ENCODE measurements around the gene FAM200C. TPM values are rescaled to one million over a fixed set of nuclear protein-coding genes. Genes with fewer than 3 reads are reported as not detected.

FAM200C gene
- total RNA-seq, 2 experiments from 2014 or later: 0.61 to 0.71 TPM

- peak overlapping the region; percentile 64 for H3K4me3 Mint-ChIP-seq
- DNase-seq: no peak
- no peaks in the 10 kb centered on the region for H3K36me3 Mint-ChIP-seq
- POLR2A ChIA-PET: no interaction called here
- peaks cover 78% of the 10 kb centered on the region for H3K27me3 Mint-ChIP-seq
- ATAC-seq (ENCODE audit: low read depth): no peak
- no peaks in the 10 kb centered on the region for H3K4me1 Mint-ChIP-seq
- no peak overlapping the region for H3K27ac Mint-ChIP-seq
- no peaks in the 10 kb centered on the region for H3K9me3 Mint-ChIP-seq
Measured at GRCh38 chr5:160370713-160371034, 29.2 kb downstream of the FAM200C start.

GRCh38 chr5:160369990-160370712 lies 29.7 kb downstream of the FAM200C start, which contains the start of gene C1QTNF2:
TSS of gene C1QTNF2 (minus strand) at chr5:160370626. CDS start at chr5:160355011, 15,615 bp downstream.
- ATAC-seq (ENCODE audit: low read depth) (peak; percentile 50), DNase-seq (peak; percentile 39)
- POLR2A ChIA-PET: interaction anchor here (0.8 kb wide), 1 partner anchor 10 kb away, joined by 3 read pairs; no protein-coding TSS in a partner anchor
- H3K36me3 Mint-ChIP-seq: no peaks in the 10 kb centered on the region
- H3K4me1 Mint-ChIP-seq: no peaks in the 10 kb centered on the region
- H3K27ac Mint-ChIP-seq: no peak within 1 kb of the TSS
- H3K9me3 Mint-ChIP-seq: no peaks in the 10 kb centered on the region
- peak within 1 kb of the TSS; percentile 64 for H3K4me3 Mint-ChIP-seq
- H3K27me3 Mint-ChIP-seq: peaks cover 78% of the 10 kb centered on the region

- no peak for DNase-seq
- peaks cover 63% of the 10 kb centered on the region for H3K27me3 Mint-ChIP-seq
- H3K4me3 Mint-ChIP-seq: no peak overlapping the region
- H3K27ac Mint-ChIP-seq: no peak overlapping the region
- H3K9me3 Mint-ChIP-seq: no peaks in the 10 kb centered on the region
- ATAC-seq (ENCODE audit: low read depth): no peak
- no peaks in the 10 kb centered on the region for H3K4me1 Mint-ChIP-seq
- no peaks in the 10 kb centered on the region for H3K36me3 Mint-ChIP-seq
- POLR2A ChIA-PET: no interaction called here
Measured at GRCh38 chr5:160367885-160368284, 32.0 kb downstream of the FAM200C start.

- no peaks in the 10 kb centered on the region for H3K9me3 Mint-ChIP-seq
- ATAC-seq (ENCODE audit: low read depth) (no peak), DNase-seq (no peak)
- POLR2A ChIA-PET: no interaction called here
- H3K4me3 Mint-ChIP-seq: no peak overlapping the region
- no peaks in the 10 kb centered on the region for H3K4me1 Mint-ChIP-seq
- peaks cover 58% of the 10 kb centered on the region for H3K27me3 Mint-ChIP-seq
- no peaks in the 10 kb centered on the region for H3K36me3 Mint-ChIP-seq
- H3K27ac Mint-ChIP-seq: no peak overlapping the region
Measured at GRCh38 chr5:160367261-160367660, 32.6 kb downstream of the FAM200C start.

- Mint-ChIP-seq H3K27ac (no peak overlapping the region), H3K4me1 (no peaks in the 10 kb centered on the region), H3K27me3 (peaks cover 48% of the 10 kb centered on the region), H3K36me3 (no peaks in the 10 kb centered on the region), H3K4me3 (no peak overlapping the region), H3K9me3 (no peaks in the 10 kb centered on the region)
- no peak for DNase-seq
- ATAC-seq (ENCODE audit: low read depth): no peak
- POLR2A ChIA-PET: no interaction called here
Measured at GRCh38 chr5:160366230-160366629, 33.6 kb downstream of the FAM200C start.

- H3K36me3 Mint-ChIP-seq: no peaks in the 10 kb centered on the region
- H3K27ac Mint-ChIP-seq: no peak overlapping the region
- POLR2A ChIA-PET: no interaction called here
- H3K4me3 Mint-ChIP-seq: no peak overlapping the region
- H3K27me3 Mint-ChIP-seq: peaks cover 26% of the 10 kb centered on the region
- no peak for ATAC-seq (ENCODE audit: low read depth)
- H3K4me1 Mint-ChIP-seq: no peaks in the 10 kb centered on the region
- DNase-seq: no peak
- H3K9me3 Mint-ChIP-seq: no peaks in the 10 kb centered on the region
Measured at GRCh38 chr5:160363660-160364395, 36.0 kb downstream of the FAM200C start.

GRCh38 chr5:160363211-160363610 lies 36.6 kb downstream of the FAM200C start:
- Mint-ChIP-seq H3K4me1 (no peaks in the 10 kb centered on the region), H3K36me3 (no peaks in the 10 kb centered on the region), H3K27me3 (peaks cover 20% of the 10 kb centered on the region), H3K4me3 (no peak overlapping the region), H3K27ac (no peak overlapping the region), H3K9me3 (no peaks in the 10 kb centered on the region)
- DNase-seq: no peak
- ATAC-seq (ENCODE audit: low read depth): no peak
- POLR2A ChIA-PET: no interaction called here

GRCh38 chr5:160361624-160362228 lies 38.1 kb downstream of the FAM200C start:
- H3K4me3 Mint-ChIP-seq: no peak overlapping the region
- H3K36me3 Mint-ChIP-seq: no peaks in the 10 kb centered on the region
- POLR2A ChIA-PET: no interaction called here
- ATAC-seq (ENCODE audit: low read depth) (no peak), DNase-seq (no peak)
- H3K27ac Mint-ChIP-seq: no peak overlapping the region
- H3K9me3 Mint-ChIP-seq: no peaks in the 10 kb centered on the region
- H3K4me1 Mint-ChIP-seq: no peaks in the 10 kb centered on the region
- peaks cover 7% of the 10 kb centered on the region for H3K27me3 Mint-ChIP-seq

GRCh38 chr5:160360310-160360709 lies 39.5 kb downstream of the FAM200C start:
- no peaks in the 10 kb centered on the region for H3K9me3 Mint-ChIP-seq
- H3K4me1 Mint-ChIP-seq: no peaks in the 10 kb centered on the region
- ATAC-seq (ENCODE audit: low read depth): no peak
- H3K36me3 Mint-ChIP-seq: no peaks in the 10 kb centered on the region
- peaks cover 6% of the 10 kb centered on the region for H3K27me3 Mint-ChIP-seq
- POLR2A ChIA-PET: no interaction called here
- H3K4me3 Mint-ChIP-seq: no peak overlapping the region
- H3K27ac Mint-ChIP-seq: no peak overlapping the region
- DNase-seq: no peak

GRCh38 chr5:160359816-160360215 lies 40.0 kb downstream of the FAM200C start:
- Mint-ChIP-seq H3K27me3 (peaks cover 2% of the 10 kb centered on the region), H3K4me3 (no peak overlapping the region), H3K36me3 (no peaks in the 10 kb centered on the region), H3K27ac (peak overlapping the region; percentile 51), H3K4me1 (no peaks in the 10 kb centered on the region), H3K9me3 (no peaks in the 10 kb centered on the region)
- POLR2A ChIA-PET: no interaction called here
- no peak for DNase-seq
- ATAC-seq (ENCODE audit: low read depth): no peak

GRCh38 chr5:160359242-160359641 lies 40.6 kb downstream of the FAM200C start:
- Mint-ChIP-seq H3K9me3 (no peaks in the 10 kb centered on the region), H3K36me3 (no peaks in the 10 kb centered on the region), H3K4me1 (no peaks in the 10 kb centered on the region), H3K4me3 (no peak overlapping the region), H3K27ac (no peak overlapping the region), H3K27me3 (peaks cover 2% of the 10 kb centered on the region)
- POLR2A ChIA-PET: no interaction called here
- ATAC-seq (ENCODE audit: low read depth) (no peak), DNase-seq (no peak)

- H3K27me3 Mint-ChIP-seq: no peaks in the 10 kb centered on the region
- DNase-seq: no peak
- no peak for ATAC-seq (ENCODE audit: low read depth)
- H3K4me1 Mint-ChIP-seq: no peaks in the 10 kb centered on the region
- H3K27ac Mint-ChIP-seq: no peak overlapping the region
- H3K36me3 Mint-ChIP-seq: no peaks in the 10 kb centered on the region
- POLR2A ChIA-PET: no interaction called here
- no peaks in the 10 kb centered on the region for H3K9me3 Mint-ChIP-seq
- no peak overlapping the region for H3K4me3 Mint-ChIP-seq
Measured at GRCh38 chr5:160357861-160358411, 41.9 kb downstream of the FAM200C start.

- Mint-ChIP-seq H3K4me1 (no peaks in the 10 kb centered on the region), H3K27me3 (no peaks in the 10 kb centered on the region), H3K9me3 (no peaks in the 10 kb centered on the region), H3K27ac (no peak overlapping the region), H3K36me3 (no peaks in the 10 kb centered on the region), H3K4me3 (no peak overlapping the region)
- POLR2A ChIA-PET: no interaction called here
- DNase-seq (no peak), ATAC-seq (ENCODE audit: low read depth) (no peak)
Measured at GRCh38 chr5:160357394-160357793, 42.5 kb downstream of the FAM200C start.

All from activated naive CD8-positive, alpha-beta T cell treated with anti-CD3 and anti-CD28 coated beads, Interleukin-2, amount 10 ng/mL, durations not matched to agents 7 days and 5 days (primary cell).